OCI-LY7 (cell line): ENCODE results near the gene LRFN2. TPM values are rescaled to one million over a fixed set of nuclear protein-coding genes. Genes with fewer than 3 reads are reported as not detected.

Experiments used
- BruUV-seq: library from RNA; stranded (reverse); fragments of 400-500 nt; replicated peaks from 2 replicates; lab custom pipeline; 2021; lab: Mats Ljungman, UMichigan
- CTCF ChIA-PET: fragments of 300-600 bp; sonication (Branson Sonifier 250); formaldehyde crosslinking; loops from one replicate; lab custom pipeline; 2022; ENCODE audit warnings: antibody characterized with exemption; ENCODE audit not compliant: unreplicated experiment; lab: Charles Lee
- POLR2A ChIA-PET: fragments of 300-600 bp; sonication (Branson Sonifier 250); formaldehyde crosslinking; loops from one replicate; lab custom pipeline; 2022; ENCODE audit warnings: antibody characterized with exemption; lab: Charles Lee
- DNase-seq: peaks from one replicate; pipeline ENCODE4 v3.0.0-alpha.2; 2015; ENCODE audit warnings: low spot score
- H2AFZ ChIP-seq: fragments of 200-600 bp; sonication (generic), shearing (Covaris generic); 2 replicates; pipeline ENCODE4 v1.6.1; 2014; ENCODE audit warnings: mild to moderate bottlenecking, antibody characterized with exemption, low read length, moderate library complexity
- H3K27ac ChIP-seq: fragments of 200-600 bp; sonication (generic); 2 replicates; pipeline ENCODE4 v1.5.1; 2014; ENCODE audit warnings: mixed run types, low read depth, mild to moderate bottlenecking, moderate library complexity, low read length, inconsistent platforms; ENCODE audit not compliant: poor library complexity, severe bottlenecking
- H3K36me3 ChIP-seq: fragments of 200-600 bp; sonication (generic); 2 replicates; pipeline ENCODE4 v1.6.1; 2014; ENCODE audit warnings: mild to moderate bottlenecking, antibody characterized with exemption, low read length, moderate library complexity, mixed read lengths; ENCODE audit not compliant: insufficient read depth
- H3K4me1 ChIP-seq: fragments of 200-600 bp; sonication (generic); 2 replicates; pipeline ENCODE4 v1.5.1; 2014; ENCODE audit warnings: mild to moderate bottlenecking, low read length; ENCODE audit not compliant: insufficient read depth, poor library complexity, severe bottlenecking
- H3K4me2 ChIP-seq: fragments of 200-600 bp; sonication (generic); 2 replicates; pipeline ENCODE4 v1.6.1; 2014; ENCODE audit warnings: mild to moderate bottlenecking, low read length
- H3K4me3 ChIP-seq: fragments of 200-600 bp; sonication (generic); 2 replicates; pipeline ENCODE4 v1.5.1; 2014; ENCODE audit warnings: mild to moderate bottlenecking, low read depth, low read length; ENCODE audit not compliant: poor library complexity, severe bottlenecking
- H3K79me2 ChIP-seq: fragments of 200-600 bp; sonication (generic); 2 replicates; pipeline ENCODE4 v1.6.1; 2016; ENCODE audit warnings: low read depth, mild to moderate bottlenecking, low read length, moderate library complexity, mixed read lengths; ENCODE audit not compliant: insufficient read depth
- H3K9me2 ChIP-seq: fragments of 200-600 bp; sonication (generic); 2 replicates; pipeline ENCODE4 v1.6.1; 2016; ENCODE audit warnings: mild to moderate bottlenecking, low read length, mixed read lengths; ENCODE audit not compliant: insufficient read depth
- H3K9me3 ChIP-seq: fragments of 200-600 bp; sonication (generic); 2 replicates; pipeline ENCODE4 v1.6.1; 2014; ENCODE audit warnings: mild to moderate bottlenecking, mixed run types, low read length, mixed read lengths
- H4K20me1 ChIP-seq: fragments of 200-600 bp; sonication (generic); 2 replicates; pipeline ENCODE4 v1.6.1; 2014; ENCODE audit warnings: mild to moderate bottlenecking, antibody characterized with exemption, low read length, moderate library complexity, mixed read lengths; ENCODE audit not compliant: insufficient read depth
- EZH2phosphoT487 ChIP-seq: fragments of 200-600 bp; sonication (generic); IDR thresholded peaks from 2 replicates; pipeline ENCODE4 v1.6.1; 2018; ENCODE audit warnings: low read depth, borderline replicate concordance, mild to moderate bottlenecking, mixed run types, antibody characterized with exemption, low read length, moderate library complexity, mixed read lengths
- intact Hi-C: fragments of 100-400 bp; cut with micrococcal nuclease; formaldehyde crosslinking; loops from one replicate; pipeline ENCODE4 v1.10.0; 2022; ENCODE audit not compliant: unreplicated experiment
- total RNA-seq, 2 experiments: library from RNA; depleted of rRNA in 1 of 2; stranded (reverse); fragments of >200 nt in 1 of 2; shearing (Covaris generic) in 1 of 2; gene quantifications; 2 replicates each; pipeline ENCODE4 v1.2.3, GENCODE V29; 2014 to 2022
- TF ChIP-seq, protein P1 (sequence below): fragments of 200-600 bp; sonication (generic); conservative IDR thresholded peaks from 2 replicates; pipeline ENCODE4 v1.5.1; 2014; ENCODE audit warnings: mild to moderate bottlenecking, antibody characterized with exemption, low read length, moderate library complexity, mixed read lengths

Gene LRFN2
- total RNA-seq, 2 experiments from 2014 or later: not detected

DNA sequence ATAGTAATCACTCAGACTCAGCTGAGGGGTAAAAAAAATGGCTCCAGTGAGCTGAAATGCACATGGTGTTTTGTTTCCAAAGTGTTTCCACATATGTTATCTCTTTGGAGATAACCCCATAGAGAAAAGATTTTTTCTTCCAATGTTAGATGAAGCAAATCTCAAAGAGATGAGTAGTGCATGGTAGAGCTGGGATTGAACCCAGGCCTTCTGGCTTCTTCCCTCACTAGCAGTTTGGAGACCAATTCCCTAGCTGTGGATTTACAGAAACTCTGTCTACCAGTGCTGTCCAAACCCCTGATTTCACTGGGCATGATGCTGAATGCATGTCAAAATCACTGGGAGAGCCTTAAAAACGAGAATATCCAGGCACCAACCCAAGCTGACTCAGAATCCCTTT lies 165.1 kb downstream of the LRFN2 start:
- Histone ChIP-seq H4K20me1 (no peaks in the 10 kb centered on the region), H3K4me1 (no peaks in the 10 kb centered on the region), H3K27ac (no peak overlapping the region), H3K79me2 (no peaks in the 10 kb centered on the region), H3K4me2 (no peak overlapping the region), H3K9me3 (no peaks in the 10 kb centered on the region), H3K4me3 (no peak overlapping the region), H3K9me2 (no peaks in the 10 kb centered on the region), H2AFZ (no peak overlapping the region), H3K36me3 (no peaks in the 10 kb centered on the region)
- intact Hi-C loops: no loop called here
- no peak for TF ChIP-seq EZH2phosphoT487
- TF ChIP-seq, protein P1, sequence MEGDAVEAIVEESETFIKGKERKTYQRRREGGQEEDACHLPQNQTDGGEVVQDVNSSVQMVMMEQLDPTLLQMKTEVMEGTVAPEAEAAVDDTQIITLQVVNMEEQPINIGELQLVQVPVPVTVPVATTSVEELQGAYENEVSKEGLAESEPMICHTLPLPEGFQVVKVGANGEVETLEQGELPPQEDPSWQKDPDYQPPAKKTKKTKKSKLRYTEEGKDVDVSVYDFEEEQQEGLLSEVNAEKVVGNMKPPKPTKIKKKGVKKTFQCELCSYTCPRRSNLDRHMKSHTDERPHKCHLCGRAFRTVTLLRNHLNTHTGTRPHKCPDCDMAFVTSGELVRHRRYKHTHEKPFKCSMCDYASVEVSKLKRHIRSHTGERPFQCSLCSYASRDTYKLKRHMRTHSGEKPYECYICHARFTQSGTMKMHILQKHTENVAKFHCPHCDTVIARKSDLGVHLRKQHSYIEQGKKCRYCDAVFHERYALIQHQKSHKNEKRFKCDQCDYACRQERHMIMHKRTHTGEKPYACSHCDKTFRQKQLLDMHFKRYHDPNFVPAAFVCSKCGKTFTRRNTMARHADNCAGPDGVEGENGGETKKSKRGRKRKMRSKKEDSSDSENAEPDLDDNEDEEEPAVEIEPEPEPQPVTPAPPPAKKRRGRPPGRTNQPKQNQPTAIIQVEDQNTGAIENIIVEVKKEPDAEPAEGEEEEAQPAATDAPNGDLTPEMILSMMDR: no peak
- CTCF ChIA-PET: no interaction called here
- POLR2A ChIA-PET: no interaction called here
- no peak for DNase-seq
- no TSS peak for BruUV-seq

DNA sequence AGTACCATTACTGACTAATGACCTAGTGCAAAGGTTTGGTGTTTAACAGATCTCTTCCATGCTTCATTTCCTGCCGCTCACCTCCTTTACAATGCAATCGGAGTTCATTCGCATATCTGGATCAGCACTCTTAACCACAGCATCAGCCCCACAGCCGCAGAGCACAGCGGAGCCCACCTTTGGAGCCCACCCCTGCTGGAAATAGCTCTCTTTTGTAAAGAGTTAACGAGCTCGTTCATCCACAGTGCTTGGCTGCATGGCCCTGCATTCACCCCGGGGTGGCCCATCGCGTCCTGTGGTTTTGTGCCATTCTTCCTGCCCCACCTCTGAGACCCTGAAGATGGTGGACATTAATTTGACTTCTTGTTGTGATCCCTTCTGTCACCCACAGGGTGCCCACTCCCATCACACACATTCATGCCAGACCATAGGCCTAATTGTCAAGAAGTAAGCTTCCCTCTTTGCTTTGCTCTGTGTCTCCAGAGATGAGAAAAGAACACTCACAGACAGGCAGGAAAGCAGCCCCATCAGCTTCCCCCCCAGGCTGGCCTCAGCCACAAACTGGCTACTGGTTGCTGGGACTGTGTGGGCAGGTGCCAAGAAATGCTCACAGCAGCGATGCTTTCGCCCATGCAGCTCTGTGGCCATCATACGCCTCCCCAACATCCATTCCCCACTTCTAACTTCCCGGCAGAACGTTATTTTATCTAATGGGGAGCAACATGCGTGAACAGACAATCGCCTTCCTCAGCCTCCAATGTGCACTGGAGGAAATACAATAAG lies 167.0 kb downstream of the LRFN2 start:
- H3K79me2 ChIP-seq: no peaks in the 10 kb centered on the region
- CTCF ChIA-PET: no interaction called here

More for the DNA sequence above, 167.0 kb downstream of the LRFN2 start:
- no peak overlapping the region for H3K4me2 ChIP-seq
- H3K36me3 ChIP-seq: no peaks in the 10 kb centered on the region
- no TSS peak for BruUV-seq
- POLR2A ChIA-PET: interaction anchor here (1.6 kb wide), 1 partner anchor 16 kb away, joined by 7 read pairs; no protein-coding TSS in a partner anchor
- H3K27ac ChIP-seq: no peak overlapping the region
- no peak overlapping the region for H3K4me3 ChIP-seq
- H3K4me1 ChIP-seq: no peaks in the 10 kb centered on the region
- no peaks in the 10 kb centered on the region for H4K20me1 ChIP-seq
- intact Hi-C loops: no loop called here
- no peak for DNase-seq
- TF ChIP-seq, protein P1: no peak
- no peak for TF ChIP-seq EZH2phosphoT487
- no peaks in the 10 kb centered on the region for H3K9me2 ChIP-seq
- no peak overlapping the region for H2AFZ ChIP-seq
- no peaks in the 10 kb centered on the region for H3K9me3 ChIP-seq
